Kidney epithelial cell (primary cell): Measurements from ENCODE around the gene SHISA4. TPM values are rescaled to one million over a fixed set of nuclear protein-coding genes. Genes with fewer than 3 reads are reported as not detected.

Experiments
- DNase-seq: peaks from one replicate; pipeline ENCODE4 v3.0.0-alpha.2; 2010; ENCODE audit warnings: low read depth
- H3K27me3 ChIP-seq: 2 replicates; pipeline ENCODE4 v1.6.0; 2011; ENCODE audit warnings: low read length; ENCODE audit not compliant: control insufficient read depth, insufficient read depth
- H3K36me3 ChIP-seq: 2 replicates; pipeline ENCODE4 v1.5.1; 2011; ENCODE audit warnings: low read length; ENCODE audit not compliant: control insufficient read depth, insufficient read depth
- H3K4me3 ChIP-seq: 2 replicates; pipeline ENCODE4 v1.5.1; 2011; ENCODE audit warnings: low read depth, mild to moderate bottlenecking, control low read depth, low read length
- CTCF ChIP-seq: IDR thresholded peaks from 2 replicates; pipeline ENCODE4 v1.5.1; 2011; ENCODE audit warnings: mild to moderate bottlenecking, moderate library complexity, low read length, control low read depth, inconsistent platforms; ENCODE audit not compliant: insufficient read depth, poor library complexity, severe bottlenecking
- total RNA-seq: library from RNA; depleted of rRNA; stranded (reverse); fragments of >200 nt; gene quantifications from 2 replicates; pipeline ENCODE4 v1.2.3, GENCODE V29; 2015

Gene SHISA4
- total RNA-seq, 1 donor from 2014 or later: 22.6 TPM

GRCh38 chr1:201930803-201931202, 42.1 kb downstream of the SHISA4 start:
- no peaks in the 10 kb centered on the region for H3K36me3 ChIP-seq
- no peak overlapping the region for H3K4me3 ChIP-seq
- H3K27me3 ChIP-seq: no peaks in the 10 kb centered on the region
- no peak for DNase-seq
- no peak for TF ChIP-seq CTCF

- Histone ChIP-seq H3K36me3 (no peaks in the 10 kb centered on the region), H3K27me3 (no peaks in the 10 kb centered on the region), H3K4me3 (no peak overlapping the region)
- DNase-seq: no peak
- no peak for TF ChIP-seq CTCF
Observed at GRCh38 chr1:201933840-201934430, 45.2 kb downstream of the SHISA4 start.

- H3K27me3 ChIP-seq: no peaks in the 10 kb centered on the region
- H3K4me3 ChIP-seq: no peak overlapping the region
- TF ChIP-seq CTCF: no peak
- no peaks in the 10 kb centered on the region for H3K36me3 ChIP-seq
- DNase-seq: no peak
Observed at GRCh38 chr1:201937624-201938213, 49.0 kb downstream of the SHISA4 start.

- no peaks in the 10 kb centered on the region for H3K27me3 ChIP-seq
- H3K4me3 ChIP-seq: no peak overlapping the region
- no peak for DNase-seq
- no peak for TF ChIP-seq CTCF
- H3K36me3 ChIP-seq: no peaks in the 10 kb centered on the region
Observed at GRCh38 chr1:201938440-201939035, 49.8 kb downstream of the SHISA4 start.

GRCh38 chr1:201939148-201939547, 50.5 kb downstream of the SHISA4 start:
- Histone ChIP-seq H3K36me3 (no peaks in the 10 kb centered on the region), H3K27me3 (no peaks in the 10 kb centered on the region), H3K4me3 (no peak overlapping the region)
- TF ChIP-seq CTCF: no peak
- no peak for DNase-seq
